HG03066 (cell line): Measurements from ENCODE around the gene ARHGEF25.
"Not testable (repeated sequence)": the region's sequence is repeated elsewhere in the genome, so short reads cannot be mapped to it uniquely, and the experiment has no call there.

Source experiments
- ATAC-seq: cut with Tn5 transposase; IDR thresholded peaks from one replicate; pipeline ENCODE4 v1.9.1; 2021; ENCODE audit warnings: low read depth; ENCODE audit not compliant: unreplicated experiment

Gene ARHGEF25

DNA sequence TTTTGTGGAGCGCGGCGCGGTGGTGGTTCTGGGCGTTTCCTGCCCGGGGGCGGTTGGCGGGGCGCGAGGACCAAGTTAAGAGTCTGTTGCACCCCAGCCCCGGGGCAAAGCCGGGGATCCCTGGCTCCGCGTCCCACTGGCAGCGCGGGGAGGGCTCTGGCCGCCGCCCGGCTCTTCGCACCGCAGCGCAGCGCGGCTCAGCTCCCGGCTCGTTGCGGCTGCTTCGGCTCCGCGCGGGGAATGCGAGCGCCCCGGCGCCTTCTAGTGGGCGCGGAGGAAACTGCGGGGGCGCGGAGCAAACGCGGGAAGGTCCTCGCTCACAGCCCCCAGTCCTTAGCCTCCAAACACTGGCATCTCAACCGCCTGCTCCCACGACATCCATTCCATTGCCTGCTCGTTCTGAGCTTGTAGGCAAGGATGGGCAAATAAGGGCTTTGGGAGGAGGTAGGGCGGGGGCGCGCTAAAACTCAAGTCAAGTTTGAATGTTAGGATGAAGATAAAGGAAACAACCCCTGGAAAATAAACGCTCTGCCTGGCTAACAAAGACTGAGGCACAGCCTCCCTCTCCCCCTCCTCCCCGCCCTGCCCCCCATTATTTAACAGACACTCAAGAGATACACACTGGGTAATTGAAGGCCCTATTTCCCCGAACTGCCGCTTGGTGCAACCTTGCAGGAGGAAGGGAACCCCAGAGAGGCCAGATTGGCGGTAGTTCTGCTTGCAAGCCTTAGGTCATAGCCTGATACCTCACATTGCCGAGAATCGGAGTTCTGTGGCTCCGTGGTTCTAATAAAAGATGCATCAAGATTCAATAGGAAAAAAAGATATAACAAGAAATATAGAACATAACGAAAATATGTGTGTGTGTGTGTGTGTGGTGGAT, 22.0 kb downstream of the ARHGEF25 start, which contains the start of gene B4GALNT1:
B4GALNT1 (minus strand) TSS at position 244 of the 883 bp plus-strand sequence. CDS start 1,069 bp downstream, outside the sequence.
- peak; percentile 68 for ATAC-seq

DNA sequence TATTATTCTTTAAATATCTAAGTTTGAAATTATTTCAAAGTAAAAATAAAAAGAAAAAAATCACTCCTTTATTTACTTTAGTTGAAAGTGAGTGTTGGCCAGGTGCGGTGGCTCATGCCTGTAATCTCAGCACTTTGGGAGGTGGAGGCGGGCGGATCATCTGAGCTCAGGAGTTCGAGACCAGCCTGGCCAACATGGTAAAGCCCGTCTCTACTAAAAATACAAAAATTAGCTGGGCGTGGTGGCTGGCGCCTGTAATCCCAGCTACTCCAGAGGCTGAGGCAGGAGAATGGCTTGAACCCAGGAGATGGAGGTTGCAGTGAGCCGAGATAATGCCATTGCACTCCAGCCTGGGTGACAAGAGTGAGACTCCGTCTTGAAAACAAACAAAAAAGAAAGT, 25.5 kb downstream of the ARHGEF25 start:
- ATAC-seq: not testable (repeated sequence)

GRCh38 chr12:57637364-57637763, 26.1 kb downstream of the ARHGEF25 start:
- no peak for ATAC-seq

DNA sequence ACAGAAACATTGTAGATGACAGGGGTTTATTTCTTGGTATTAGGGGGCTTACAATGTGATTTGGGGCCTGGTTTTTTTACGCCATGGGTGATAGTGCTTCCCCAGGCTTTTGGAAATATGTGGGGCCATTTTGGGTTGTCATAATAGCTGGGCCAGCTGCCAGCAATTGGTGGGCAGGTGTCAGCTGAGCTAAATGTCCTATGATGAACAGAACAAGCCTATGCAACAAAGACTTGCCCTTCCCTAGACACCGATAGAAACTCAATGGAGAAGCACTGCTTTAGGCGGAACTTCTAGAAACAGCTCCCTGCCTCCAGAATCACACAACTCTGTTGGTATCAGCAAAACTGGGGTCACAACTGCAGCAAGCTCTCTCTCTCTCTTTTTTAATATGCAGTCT, 26.9 kb downstream of the ARHGEF25 start:
- no peak for ATAC-seq

DNA sequence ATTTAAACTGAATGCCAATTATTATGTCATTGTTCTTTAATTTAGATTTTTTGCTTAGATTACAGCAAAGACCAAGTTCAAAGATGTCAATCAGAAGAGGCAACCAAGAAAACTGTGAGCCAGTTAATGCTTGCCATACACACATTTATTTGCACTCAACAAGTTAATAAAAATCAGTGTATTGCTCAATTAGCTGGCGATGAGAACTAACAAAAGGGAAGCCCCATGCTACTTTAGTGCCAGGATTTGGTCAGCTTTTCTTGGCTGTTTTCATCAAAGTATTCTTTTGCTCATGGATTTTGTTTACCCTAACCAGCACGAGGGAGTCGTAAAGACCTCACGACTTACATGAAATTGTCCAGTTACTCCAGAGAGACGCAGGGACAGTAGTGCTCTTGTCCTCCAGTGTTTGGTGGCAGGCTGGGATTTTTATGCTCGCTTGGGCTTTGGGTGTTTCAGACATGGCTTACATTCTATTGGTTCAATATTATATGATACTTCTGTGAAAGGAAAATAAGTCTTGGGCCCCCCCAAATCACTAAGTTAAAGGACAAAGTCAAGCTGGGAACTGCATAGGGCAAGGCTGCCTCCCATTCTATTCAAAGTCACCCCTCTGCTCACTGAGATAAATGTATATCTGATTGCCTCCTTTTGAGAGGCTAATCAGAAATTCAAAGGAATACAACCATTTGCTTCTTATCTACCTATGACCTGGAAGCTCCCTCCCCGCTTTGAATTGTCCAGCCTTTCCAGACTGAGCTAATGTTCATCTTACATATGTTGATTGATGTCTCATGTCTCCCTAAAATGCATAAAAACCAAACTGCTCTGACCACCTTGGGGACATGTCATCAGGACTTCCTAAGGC, 29.2 kb downstream of the ARHGEF25 start:
- ATAC-seq: no peak

DNA sequence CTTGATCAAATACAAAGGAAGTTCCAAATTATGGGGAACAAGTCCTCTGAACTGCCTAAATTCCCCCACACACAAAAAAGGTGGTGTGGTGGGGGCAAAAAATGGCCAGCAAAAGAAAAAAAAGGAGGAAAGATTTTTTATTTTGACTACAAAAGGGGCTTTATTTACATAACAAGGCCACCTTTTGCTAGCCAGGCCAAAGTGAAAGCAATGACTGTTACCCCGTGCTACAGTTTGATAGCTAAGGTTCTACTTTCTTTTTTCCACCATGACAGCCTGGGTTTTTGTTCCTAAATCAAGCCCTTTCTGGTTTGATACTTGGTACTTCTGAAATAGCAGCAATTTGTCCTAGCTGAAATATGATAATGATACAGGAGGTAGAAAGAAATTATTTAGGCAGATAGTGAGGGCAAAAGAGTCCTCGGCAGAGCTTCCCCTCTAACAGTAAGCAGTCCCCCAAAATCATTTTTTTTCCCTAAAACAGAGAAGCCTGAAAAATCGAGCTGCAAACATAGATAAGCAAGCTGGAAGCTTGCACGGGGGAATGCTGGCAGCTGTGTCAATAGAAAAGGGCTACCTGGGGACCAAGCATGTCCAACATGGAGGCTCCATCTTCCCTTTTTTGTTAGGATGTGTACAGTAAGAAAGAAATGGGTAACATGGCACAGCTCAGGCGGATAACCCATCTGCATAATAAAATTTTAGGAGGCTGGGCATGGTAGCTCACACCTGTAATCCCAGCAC, 30.6 kb downstream of the ARHGEF25 start:
- ATAC-seq: no peak

DNA sequence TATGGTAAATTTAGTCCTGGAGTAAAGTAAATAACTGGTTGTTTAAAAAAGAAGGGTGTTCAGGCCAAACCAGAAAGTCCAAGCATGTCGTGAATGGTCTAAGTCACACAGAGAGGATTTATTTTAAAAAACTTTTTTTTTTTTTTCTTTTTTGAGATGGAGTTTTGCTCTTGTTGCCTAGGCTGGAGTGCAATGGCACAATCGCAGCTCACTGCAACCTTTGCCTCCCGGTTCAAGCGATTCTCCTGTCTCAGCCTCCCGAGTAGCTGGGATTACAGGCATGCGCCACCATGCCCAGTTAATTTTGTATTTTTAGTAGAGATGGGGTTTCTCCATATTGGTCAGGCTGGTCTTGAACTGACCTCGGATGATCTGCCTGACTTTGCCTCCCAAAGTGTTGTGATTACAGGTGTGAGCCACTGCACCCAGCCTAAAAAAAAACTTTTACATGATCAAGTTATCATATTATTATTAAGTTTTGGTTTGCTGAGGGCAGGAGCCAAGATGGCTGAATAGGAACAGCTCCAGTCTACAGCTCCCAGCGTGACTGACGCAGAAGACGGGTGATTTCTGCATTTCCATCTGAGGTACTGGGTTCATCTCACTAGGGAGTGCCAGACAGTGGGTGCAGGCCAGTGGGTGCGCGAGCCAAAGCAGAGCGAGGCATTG, 34.9 kb downstream of the ARHGEF25 start:
- not testable (repeated sequence) for ATAC-seq

- ATAC-seq: not testable (repeated sequence)
Observed at GRCh38 chr12:57646659-57647049, 35.4 kb downstream of the ARHGEF25 start.

DNA sequence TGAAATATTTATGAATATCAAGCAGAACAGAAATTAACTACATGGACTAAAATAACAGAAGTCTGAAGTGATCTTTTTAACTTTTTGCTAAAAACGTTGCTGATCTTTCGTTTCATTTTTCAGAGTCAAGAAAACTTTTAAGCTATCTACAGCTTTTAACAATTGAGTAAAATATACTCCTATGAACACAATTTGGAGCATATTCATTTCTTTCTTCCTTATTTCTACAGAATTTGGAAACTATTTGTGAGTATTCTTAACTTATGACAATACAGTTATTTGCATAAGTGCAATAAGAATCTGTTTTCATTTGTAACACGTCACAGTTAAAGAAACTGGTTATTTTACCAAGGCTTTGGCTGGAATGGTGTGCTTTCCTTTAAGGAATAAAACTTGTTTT, 42.8 kb downstream of the ARHGEF25 start:
- ATAC-seq: no peak

GRCh38 chr12:57655541-57656240, 44.5 kb downstream of the ARHGEF25 start:
- no peak for ATAC-seq

DNA sequence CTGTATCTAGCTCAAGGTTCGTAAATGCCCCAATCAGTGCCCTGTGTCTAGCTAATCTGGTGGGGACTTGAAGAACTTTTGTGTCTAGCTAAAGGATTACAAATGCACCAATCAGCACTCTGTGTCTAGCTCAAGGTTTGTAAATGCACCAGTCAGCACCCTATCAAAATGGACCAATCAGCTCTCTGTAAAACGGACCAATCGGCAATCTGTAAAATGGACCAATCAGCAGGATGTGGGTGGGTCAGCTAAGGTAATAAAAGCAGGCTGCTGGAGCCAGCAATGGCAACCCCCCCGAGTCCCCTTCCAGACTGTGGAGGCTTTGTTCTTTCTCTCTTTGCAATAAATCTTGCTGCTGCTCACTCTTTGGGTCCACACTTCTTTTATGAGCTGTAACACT, 45.2 kb downstream of the ARHGEF25 start:
- ATAC-seq: not testable (repeated sequence)

DNA sequence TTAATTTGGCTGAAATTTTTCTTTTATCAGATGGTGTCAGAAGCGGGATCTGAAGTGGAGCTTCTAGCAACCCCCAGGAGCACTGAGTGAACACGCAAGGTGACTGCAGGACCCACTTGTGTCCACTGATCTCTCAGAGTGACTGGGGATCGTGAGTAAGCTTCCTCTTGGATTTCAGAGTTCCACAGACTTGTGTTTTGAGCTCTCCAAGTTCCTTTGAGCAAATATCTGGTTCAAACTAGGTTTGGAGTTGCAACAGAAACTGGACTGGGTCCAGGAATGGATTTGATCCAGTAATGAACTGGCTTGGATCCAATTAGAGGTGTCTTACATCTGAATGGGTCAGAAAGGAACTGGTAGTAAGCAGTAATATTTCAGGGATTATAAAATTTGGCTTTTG, 46.5 kb downstream of the ARHGEF25 start:
- no peak for ATAC-seq

DNA sequence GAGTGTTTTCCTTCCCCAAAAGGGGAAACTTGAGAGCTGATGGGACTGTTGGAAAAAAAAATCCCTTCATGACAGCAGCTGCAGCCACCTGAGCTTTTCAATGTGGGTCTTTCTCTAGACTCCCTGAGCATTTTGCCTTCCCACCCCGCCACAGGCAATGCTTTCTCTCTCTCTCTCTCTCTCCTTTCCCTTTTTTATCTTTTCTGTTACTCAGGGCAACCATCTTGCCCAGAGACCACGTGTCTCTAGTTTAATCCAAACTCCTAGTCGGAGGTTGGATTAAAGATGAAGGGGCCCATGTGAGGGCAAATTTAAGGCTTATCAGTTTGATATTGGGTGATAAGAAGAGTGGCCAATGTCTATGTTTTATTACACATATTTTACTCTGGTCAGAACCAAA, 47.7 kb downstream of the ARHGEF25 start:
- no peak for ATAC-seq

- no peak for ATAC-seq
Observed at GRCh38 chr12:57661376-57661775, 50.1 kb downstream of the ARHGEF25 start.

DNA sequence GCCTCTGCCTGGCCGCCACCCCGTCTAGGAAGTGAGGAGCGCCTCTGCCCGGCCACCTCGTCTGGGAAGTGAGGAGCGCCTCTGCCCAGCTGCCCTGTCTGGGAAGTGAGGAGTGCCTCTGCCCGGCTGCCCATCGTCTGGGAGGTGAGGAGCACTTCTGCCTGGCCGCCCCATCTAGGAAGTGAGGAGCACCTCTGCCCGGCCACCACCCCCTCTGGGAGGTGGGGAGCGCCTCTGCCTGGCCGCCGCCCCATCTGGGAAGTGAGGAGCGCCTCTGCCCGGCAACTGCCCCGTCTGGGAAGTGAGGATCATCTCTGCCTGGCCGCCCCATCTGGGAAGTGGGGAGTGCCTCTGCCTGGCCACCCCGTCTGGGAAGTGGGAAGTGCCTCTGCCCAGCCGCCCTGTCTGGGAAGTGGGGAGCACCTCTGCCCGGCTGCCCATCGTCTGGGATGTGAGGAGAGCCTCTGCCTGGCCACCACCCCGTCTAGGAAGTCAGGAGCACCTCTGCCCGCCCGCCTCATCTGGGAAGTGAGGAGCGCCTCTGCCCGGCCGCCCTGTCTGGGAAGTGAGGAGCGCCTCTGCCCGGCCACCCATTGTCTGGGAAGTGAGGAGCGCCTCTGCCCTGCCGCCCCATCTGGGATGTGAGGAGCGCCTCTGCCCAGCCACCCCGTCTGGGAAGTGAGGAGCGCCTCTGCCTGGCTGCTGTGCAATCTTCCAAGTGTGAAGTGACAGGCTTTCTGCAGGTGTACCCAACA, 54.0 kb downstream of the ARHGEF25 start:
- ATAC-seq: not testable (repeated sequence)
